H1 (cell line): ENCODE results near the gene P3H2.
"Not testable (repeated sequence)": the region's sequence is repeated elsewhere in the genome, so short reads cannot be mapped to it uniquely, and the experiment has no call there.

Experiments
- ASH2L ChIP-seq: fragments of 200-600, 300-600 bp; sonication (generic); IDR thresholded peaks from one replicate; pipeline ENCODE4 v1.7.1; 2017; ENCODE audit warnings: low read length
- BRCA1 ChIP-seq: IDR thresholded peaks from 2 replicates; pipeline ENCODE4 v1.6.1; 2012; ENCODE audit warnings: low read depth, low read length, improper control_type of control experiment
- CBX5 ChIP-seq: fragments of 300-800, 300-1000 bp; sonication (generic); IDR thresholded peaks from 2 replicates; pipeline ENCODE4 v1.7.1; 2016; ENCODE audit warnings: antibody characterized with exemption, low read length, low read depth
- CTCF ChIP-seq, 3 experiments: IDR thresholded peaks; 1 replicate in 2 of 3; 2 replicates in 1 of 3; pipeline versions ENCODE4 v1.5.1 to v1.6.1; 2011; ENCODE audit warnings: low read length in 3 of 3, mild to moderate bottlenecking in 3 of 3, inconsistent platforms in 2 of 3, low read depth in 1 of 3, moderate library complexity in 1 of 3; ENCODE audit not compliant: insufficient read depth in 1 of 3; ENCODE audit errors: control extremely low read depth in 1 of 3
- EGR1 ChIP-seq: IDR thresholded peaks from 2 replicates; pipeline ENCODE4 v1.6.1; 2011; ENCODE audit warnings: low read depth, low read length, borderline replicate concordance
- EP300 ChIP-seq, 2 experiments: IDR thresholded peaks; 1 replicate in 1 of 2; 2 replicates in 1 of 2; pipeline ENCODE4 v1.6.1; 2011 to 2012; ENCODE audit warnings: low read depth in 2 of 2, low read length in 2 of 2, mild to moderate bottlenecking in 2 of 2, borderline replicate concordance in 1 of 2, inconsistent platforms in 1 of 2, moderate library complexity in 1 of 2
- GTF2F1 ChIP-seq: IDR thresholded peaks from 2 replicates; pipeline ENCODE4 v1.6.1; 2012; ENCODE audit warnings: low read depth, low read length, improper control_type of control experiment, borderline replicate concordance
- POLR2AphosphoS5 ChIP-seq: IDR thresholded peaks from 2 replicates; pipeline ENCODE4 v1.6.1; 2011; ENCODE audit warnings: low read depth, low read length
- SP1 ChIP-seq: IDR thresholded peaks from 2 replicates; pipeline ENCODE4 v1.6.1; 2011; ENCODE audit warnings: low read depth, low read length
- TCF12 ChIP-seq: IDR thresholded peaks from 2 replicates; pipeline ENCODE4 v1.6.1; 2011; ENCODE audit warnings: low read depth, mild to moderate bottlenecking, low read length
- ZNF274 ChIP-seq: IDR thresholded peaks from 2 replicates; pipeline ENCODE4 v1.7.0; 2012; ENCODE audit warnings: low read length, borderline replicate concordance; ENCODE audit errors: extremely low read depth
- TF ChIP-seq, protein P1 (sequence below): fragments of 300-600 bp; sonication (generic); IDR thresholded peaks from 2 replicates; pipeline ENCODE4 v1.7.1; 2012; ENCODE audit warnings: low read length, moderate library complexity, mild to moderate bottlenecking, inconsistent platforms; ENCODE audit not compliant: insufficient replicate concordance

DNA sequence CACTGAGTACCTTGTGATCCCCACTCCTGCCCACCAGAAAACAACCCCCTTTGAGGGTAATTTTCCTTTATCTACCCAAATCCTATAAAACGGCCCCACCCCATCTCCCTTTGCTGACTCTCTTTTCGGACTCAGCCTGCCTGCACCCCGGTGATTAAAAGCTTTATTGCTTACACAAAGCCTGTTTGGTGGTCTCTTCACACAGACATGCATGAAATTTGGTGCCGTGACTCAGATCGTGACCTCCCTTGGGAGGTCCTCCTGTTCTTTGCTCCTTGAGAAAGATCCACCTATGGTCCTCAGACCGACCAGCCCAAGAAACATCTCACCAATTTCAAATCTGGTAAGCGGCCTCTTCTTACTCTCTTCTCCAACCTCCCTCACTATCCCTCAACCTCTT is 24.1 kb upstream of the P3H2 start:
- TF ChIP-seq ASH2L; POLR2AphosphoS5; GTF2F1; ZNF274; EP300 (IDR thresholded peaks at IDR 0.05; ENCODE audit: borderline replicate concordance in 1 of 2, low read depth in 2 of 2, low read length in 2 of 2); CBX5; CTCF (IDR thresholded peaks at IDR 0.05; ENCODE audit: control extremely low read depth in 1 of 3, insufficient read depth in 1 of 3, low read depth in 1 of 3, low read length in 3 of 3); EGR1; BRCA1; SP1; TCF12: not testable (repeated sequence)
- TF ChIP-seq, protein P1, sequence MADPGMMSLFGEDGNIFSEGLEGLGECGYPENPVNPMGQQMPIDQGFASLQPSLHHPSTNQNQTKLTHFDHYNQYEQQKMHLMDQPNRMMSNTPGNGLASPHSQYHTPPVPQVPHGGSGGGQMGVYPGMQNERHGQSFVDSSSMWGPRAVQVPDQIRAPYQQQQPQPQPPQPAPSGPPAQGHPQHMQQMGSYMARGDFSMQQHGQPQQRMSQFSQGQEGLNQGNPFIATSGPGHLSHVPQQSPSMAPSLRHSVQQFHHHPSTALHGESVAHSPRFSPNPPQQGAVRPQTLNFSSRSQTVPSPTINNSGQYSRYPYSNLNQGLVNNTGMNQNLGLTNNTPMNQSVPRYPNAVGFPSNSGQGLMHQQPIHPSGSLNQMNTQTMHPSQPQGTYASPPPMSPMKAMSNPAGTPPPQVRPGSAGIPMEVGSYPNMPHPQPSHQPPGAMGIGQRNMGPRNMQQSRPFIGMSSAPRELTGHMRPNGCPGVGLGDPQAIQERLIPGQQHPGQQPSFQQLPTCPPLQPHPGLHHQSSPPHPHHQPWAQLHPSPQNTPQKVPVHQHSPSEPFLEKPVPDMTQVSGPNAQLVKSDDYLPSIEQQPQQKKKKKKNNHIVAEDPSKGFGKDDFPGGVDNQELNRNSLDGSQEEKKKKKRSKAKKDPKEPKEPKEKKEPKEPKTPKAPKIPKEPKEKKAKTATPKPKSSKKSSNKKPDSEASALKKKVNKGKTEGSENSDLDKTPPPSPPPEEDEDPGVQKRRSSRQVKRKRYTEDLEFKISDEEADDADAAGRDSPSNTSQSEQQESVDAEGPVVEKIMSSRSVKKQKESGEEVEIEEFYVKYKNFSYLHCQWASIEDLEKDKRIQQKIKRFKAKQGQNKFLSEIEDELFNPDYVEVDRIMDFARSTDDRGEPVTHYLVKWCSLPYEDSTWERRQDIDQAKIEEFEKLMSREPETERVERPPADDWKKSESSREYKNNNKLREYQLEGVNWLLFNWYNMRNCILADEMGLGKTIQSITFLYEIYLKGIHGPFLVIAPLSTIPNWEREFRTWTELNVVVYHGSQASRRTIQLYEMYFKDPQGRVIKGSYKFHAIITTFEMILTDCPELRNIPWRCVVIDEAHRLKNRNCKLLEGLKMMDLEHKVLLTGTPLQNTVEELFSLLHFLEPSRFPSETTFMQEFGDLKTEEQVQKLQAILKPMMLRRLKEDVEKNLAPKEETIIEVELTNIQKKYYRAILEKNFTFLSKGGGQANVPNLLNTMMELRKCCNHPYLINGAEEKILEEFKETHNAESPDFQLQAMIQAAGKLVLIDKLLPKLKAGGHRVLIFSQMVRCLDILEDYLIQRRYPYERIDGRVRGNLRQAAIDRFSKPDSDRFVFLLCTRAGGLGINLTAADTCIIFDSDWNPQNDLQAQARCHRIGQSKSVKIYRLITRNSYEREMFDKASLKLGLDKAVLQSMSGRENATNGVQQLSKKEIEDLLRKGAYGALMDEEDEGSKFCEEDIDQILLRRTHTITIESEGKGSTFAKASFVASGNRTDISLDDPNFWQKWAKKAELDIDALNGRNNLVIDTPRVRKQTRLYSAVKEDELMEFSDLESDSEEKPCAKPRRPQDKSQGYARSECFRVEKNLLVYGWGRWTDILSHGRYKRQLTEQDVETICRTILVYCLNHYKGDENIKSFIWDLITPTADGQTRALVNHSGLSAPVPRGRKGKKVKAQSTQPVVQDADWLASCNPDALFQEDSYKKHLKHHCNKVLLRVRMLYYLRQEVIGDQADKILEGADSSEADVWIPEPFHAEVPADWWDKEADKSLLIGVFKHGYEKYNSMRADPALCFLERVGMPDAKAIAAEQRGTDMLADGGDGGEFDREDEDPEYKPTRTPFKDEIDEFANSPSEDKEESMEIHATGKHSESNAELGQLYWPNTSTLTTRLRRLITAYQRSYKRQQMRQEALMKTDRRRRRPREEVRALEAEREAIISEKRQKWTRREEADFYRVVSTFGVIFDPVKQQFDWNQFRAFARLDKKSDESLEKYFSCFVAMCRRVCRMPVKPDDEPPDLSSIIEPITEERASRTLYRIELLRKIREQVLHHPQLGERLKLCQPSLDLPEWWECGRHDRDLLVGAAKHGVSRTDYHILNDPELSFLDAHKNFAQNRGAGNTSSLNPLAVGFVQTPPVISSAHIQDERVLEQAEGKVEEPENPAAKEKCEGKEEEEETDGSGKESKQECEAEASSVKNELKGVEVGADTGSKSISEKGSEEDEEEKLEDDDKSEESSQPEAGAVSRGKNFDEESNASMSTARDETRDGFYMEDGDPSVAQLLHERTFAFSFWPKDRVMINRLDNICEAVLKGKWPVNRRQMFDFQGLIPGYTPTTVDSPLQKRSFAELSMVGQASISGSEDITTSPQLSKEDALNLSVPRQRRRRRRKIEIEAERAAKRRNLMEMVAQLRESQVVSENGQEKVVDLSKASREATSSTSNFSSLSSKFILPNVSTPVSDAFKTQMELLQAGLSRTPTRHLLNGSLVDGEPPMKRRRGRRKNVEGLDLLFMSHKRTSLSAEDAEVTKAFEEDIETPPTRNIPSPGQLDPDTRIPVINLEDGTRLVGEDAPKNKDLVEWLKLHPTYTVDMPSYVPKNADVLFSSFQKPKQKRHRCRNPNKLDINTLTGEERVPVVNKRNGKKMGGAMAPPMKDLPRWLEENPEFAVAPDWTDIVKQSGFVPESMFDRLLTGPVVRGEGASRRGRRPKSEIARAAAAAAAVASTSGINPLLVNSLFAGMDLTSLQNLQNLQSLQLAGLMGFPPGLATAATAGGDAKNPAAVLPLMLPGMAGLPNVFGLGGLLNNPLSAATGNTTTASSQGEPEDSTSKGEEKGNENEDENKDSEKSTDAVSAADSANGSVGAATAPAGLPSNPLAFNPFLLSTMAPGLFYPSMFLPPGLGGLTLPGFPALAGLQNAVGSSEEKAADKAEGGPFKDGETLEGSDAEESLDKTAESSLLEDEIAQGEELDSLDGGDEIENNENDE = not testable (repeated sequence)
